ENCODE measurements around the gene DUSP1. TPM values are rescaled to one million over a fixed set of nuclear protein-coding genes. Genes with fewer than 3 reads are reported as not detected.

Gene DUSP1
- total RNA-seq, 2 donors from 2014 or later, result 61.7 to 102 TPM

DNA sequence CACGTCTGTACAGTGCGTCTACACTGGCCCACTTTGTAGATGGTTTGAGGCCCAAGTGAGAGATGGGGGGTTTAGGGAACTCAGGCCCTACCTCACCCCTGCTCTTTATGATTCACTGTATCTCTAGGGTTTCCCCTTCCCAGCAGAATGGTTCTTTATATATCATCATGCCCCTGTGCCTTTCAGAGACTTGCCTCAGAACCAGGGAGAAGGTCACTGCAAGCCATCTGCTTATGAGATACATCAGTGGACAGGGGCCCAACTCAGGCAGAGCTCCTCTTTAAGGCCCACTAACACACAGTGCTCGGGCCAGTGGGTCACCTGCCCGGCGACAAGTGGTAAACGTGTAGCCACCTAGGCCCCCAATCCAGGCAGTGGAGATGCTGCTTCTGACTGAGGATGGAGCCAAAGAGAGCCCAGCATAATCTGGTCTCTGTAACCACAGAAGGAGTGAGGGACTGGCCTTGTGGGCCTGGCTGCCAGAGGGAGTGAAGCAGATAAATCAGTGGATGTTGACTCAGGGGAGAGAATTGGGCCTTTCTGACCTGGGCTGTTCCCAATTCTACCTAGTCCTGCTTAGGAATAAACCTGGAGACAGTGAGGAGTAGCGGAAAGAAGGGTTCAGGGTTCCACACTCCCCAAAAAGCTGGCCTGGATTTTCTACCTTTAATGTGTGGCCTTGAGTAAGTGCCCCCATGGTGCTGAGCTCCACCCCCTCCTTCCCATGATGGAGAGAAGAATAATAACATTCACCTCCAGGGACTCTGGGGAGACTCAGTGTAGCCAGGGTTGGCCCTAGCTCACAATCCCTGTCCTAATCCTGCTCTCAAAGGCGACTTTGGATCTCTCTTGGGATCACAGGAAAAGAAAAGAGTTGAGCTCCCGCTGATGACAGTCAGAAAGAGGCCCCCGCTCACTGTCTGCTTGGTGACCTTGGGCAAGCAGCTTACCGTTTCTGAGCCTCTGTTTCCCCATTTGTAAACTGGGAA is 2.8 kb upstream of the DUSP1 start:
- intact Hi-C loops (cut with DNase I), result loop anchor here (5.0 kb wide), 2 partner anchors 74 to 129 kb away; no protein-coding TSS in a partner anchor
- H3K9ac ChIP-seq (ENCODE audit: low read depth in 2 of 2, low read length in 2 of 2), result peak overlapping the region; percentile 28 to 100

DNA sequence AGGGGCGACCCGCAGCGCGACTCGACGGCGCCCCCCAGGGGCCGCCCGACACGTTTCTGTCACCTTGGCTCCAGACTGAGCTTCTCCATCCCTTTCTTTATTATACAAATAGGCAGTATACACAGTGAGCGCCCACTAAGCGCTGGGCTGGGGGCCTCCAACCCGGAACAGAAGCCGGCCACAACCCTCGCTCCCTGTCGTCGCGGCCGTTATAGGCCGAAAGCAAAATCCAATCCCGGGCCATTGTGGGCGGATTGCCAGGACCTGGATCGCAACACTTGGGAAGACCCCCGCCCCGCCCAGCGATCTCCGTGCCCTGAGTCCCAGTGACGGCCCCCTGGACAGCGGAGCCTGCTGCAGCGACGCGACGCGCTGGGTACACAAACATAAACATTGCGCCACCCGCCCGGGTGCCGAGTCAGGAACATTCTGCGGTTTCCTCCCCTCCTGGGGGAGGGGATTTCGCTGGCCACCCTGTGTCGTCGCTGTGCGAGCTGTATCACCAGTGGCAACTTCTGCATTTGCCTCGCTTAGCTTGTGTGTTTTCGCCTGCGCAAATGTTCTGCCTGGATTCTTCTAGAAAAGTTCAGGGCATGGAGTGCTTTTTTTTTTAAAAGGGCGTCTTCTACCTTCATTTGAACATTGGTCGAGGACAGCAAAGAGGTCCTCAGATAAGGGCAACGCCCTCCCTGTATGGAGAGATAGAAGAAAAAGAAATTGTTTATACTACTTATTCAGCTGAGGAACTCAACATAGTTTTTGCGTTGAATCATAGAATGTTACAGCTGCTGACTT is 1.3 kb upstream of the DUSP1 start:
- peak; percentile 92 for DNase-seq
- Histone ChIP-seq H3K27ac (peak overlapping the region; percentile 100), H3K27me3 (no peaks in the 10 kb centered on the region), H3K4me1 (peaks cover 35% of the 10 kb centered on the region), H3K9me3 (no peaks in the 10 kb centered on the region), H3K9ac (ENCODE audit: low read depth in 2 of 2, low read length in 2 of 2) (peak overlapping the region; percentile 83 to 100), H3K36me3 (peaks cover 12% of the 10 kb centered on the region), H3K4me3 (peak overlapping the region; percentile 80)
- intact Hi-C loops (cut with DNase I), result loop anchor here (5.0 kb wide), 2 partner anchors 75 to 130 kb away; no protein-coding TSS in a partner anchor
- TF ChIP-seq, protein P1, sequence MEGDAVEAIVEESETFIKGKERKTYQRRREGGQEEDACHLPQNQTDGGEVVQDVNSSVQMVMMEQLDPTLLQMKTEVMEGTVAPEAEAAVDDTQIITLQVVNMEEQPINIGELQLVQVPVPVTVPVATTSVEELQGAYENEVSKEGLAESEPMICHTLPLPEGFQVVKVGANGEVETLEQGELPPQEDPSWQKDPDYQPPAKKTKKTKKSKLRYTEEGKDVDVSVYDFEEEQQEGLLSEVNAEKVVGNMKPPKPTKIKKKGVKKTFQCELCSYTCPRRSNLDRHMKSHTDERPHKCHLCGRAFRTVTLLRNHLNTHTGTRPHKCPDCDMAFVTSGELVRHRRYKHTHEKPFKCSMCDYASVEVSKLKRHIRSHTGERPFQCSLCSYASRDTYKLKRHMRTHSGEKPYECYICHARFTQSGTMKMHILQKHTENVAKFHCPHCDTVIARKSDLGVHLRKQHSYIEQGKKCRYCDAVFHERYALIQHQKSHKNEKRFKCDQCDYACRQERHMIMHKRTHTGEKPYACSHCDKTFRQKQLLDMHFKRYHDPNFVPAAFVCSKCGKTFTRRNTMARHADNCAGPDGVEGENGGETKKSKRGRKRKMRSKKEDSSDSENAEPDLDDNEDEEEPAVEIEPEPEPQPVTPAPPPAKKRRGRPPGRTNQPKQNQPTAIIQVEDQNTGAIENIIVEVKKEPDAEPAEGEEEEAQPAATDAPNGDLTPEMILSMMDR (IDR thresholded peaks at IDR 0.05), result peak; percentile 80

More for the DNA sequence above, 2.8 kb upstream of the DUSP1 start:
- peak overlapping the region; percentile 100 for H3K27ac ChIP-seq
- no peaks in the 10 kb centered on the region for H3K27me3 ChIP-seq
- no peak overlapping the region for H3K4me3 ChIP-seq
- H3K36me3 ChIP-seq, result no peaks in the 10 kb centered on the region
- H3K4me1 ChIP-seq, result peaks cover 28% of the 10 kb centered on the region
- DNase-seq, result no peak
- TF ChIP-seq, protein P1 (IDR thresholded peaks at IDR 0.05), result no peak
- H3K9me3 ChIP-seq, result no peaks in the 10 kb centered on the region

DNA sequence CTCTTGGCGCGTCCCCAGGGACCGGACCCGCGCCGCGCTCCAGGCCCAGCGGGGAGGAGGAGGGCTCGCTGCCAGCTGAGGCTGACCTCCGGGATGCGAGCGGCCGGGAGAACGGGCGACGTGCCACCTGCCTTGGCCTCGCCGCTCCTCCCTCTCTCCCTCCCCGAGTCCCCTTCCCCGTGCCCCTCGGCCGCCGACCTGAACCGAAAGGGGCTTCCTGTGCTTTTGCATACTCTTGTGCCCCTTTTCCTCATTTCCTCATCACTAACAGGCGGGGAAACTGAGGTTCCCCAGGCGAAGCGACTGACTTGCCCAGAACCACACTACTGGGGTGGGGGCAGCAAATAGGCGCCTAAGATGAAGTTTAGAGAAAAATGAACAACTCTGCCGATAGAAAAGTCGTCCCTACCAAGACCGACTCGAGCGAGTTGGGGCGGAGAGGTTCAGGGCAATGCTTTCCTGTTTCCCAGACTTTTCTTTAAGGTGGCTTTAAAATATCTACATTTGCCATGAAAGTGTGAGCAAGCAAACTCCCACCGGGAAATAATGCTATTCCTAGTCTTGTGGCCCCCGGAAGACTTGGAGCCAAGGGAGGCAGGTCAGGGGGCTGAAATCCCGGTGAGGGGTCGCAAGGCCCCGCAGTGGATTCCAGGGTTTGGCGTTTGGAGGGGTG is 580 bp upstream of the DUSP1 start:
- DNase-seq, result no peak
- intact Hi-C loops (cut with DNase I), result loop anchor here (5.0 kb wide), 2 partner anchors 76 to 131 kb away; no protein-coding TSS in a partner anchor
- Histone ChIP-seq H3K36me3 (peaks cover 12% of the 10 kb centered on the region), H3K27ac (peak overlapping the region; percentile 100), H3K4me1 (peaks cover 28% of the 10 kb centered on the region), H3K4me3 (peak overlapping the region; percentile 80), H3K9me3 (no peaks in the 10 kb centered on the region), H3K9ac (ENCODE audit: low read depth in 2 of 2, low read length in 2 of 2) (peak overlapping the region; percentile 83 to 100), H3K27me3 (no peaks in the 10 kb centered on the region)
- TF ChIP-seq, protein P1 (IDR thresholded peaks at IDR 0.05), result no peak

DNA sequence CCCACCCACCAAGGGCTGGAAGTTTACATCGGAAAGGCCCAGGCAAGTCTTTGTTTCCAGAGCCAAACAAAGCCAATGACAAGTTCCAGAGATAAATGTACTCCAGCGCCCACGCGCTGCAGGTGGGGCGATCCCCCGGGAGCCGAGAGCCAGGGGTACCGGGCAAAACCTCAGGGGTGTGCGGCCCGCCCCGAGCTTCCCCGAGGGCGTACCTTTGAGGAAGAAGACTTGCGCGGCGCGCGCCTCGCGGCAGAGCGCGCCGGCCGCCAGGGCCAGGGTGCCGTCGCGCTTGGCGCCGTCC is 671 bp downstream of the DUSP1 start:
- peaks cover 12% of the 10 kb centered on the region for H3K36me3 ChIP-seq
- peak overlapping the region; percentile 100 for H3K9ac ChIP-seq (ENCODE audit: low read depth in 2 of 2, low read length in 2 of 2)
- H3K4me3 ChIP-seq, result peak overlapping the region; percentile 80
- peaks cover 21% of the 10 kb centered on the region for H3K4me1 ChIP-seq
- H3K27ac ChIP-seq, result peak overlapping the region; percentile 100
- H3K27me3 ChIP-seq, result no peaks in the 10 kb centered on the region
- intact Hi-C loops (cut with DNase I), result loop anchor here (5.0 kb wide), 2 partner anchors 77 to 132 kb away; no protein-coding TSS in a partner anchor
- no peaks in the 10 kb centered on the region for H3K9me3 ChIP-seq
- TF ChIP-seq, protein P1 (IDR thresholded peaks at IDR 0.05), result no peak
- DNase-seq, result peak; percentile 71
